Measurements from ENCODE around the gene SLC9A4.

Gene SLC9A4, protein sequence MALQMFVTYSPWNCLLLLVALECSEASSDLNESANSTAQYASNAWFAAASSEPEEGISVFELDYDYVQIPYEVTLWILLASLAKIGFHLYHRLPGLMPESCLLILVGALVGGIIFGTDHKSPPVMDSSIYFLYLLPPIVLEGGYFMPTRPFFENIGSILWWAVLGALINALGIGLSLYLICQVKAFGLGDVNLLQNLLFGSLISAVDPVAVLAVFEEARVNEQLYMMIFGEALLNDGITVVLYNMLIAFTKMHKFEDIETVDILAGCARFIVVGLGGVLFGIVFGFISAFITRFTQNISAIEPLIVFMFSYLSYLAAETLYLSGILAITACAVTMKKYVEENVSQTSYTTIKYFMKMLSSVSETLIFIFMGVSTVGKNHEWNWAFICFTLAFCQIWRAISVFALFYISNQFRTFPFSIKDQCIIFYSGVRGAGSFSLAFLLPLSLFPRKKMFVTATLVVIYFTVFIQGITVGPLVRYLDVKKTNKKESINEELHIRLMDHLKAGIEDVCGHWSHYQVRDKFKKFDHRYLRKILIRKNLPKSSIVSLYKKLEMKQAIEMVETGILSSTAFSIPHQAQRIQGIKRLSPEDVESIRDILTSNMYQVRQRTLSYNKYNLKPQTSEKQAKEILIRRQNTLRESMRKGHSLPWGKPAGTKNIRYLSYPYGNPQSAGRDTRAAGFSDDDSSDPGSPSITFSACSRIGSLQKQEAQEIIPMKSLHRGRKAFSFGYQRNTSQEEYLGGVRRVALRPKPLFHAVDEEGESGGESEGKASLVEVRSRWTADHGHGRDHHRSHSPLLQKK

DNA sequence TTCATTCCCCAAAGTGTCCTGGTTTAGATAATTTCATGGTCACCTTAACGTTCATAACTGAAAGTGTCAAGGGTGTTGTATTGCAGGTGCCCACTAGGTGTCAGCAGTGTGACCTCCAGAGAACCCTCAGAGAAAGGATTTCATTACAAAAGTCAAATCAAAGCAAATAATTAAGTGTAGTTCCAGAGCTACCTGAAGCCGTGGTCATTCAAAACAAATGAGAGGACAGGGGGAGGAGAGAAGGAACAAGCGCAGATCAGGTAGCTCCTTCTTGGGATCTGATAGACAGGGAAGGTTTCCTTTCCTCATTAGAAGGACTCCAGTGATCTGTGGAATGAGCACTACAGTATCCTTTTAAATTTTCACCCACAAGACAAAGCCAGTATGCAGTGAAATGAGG, at the start of gene SLC9A4:
SLC9A4 (plus strand) TSS at position 207 of the 400 bp plus-strand sequence. CDS start 534 bp downstream, outside the sequence.
- peak; percentile 54 for DNase-seq
- in situ Hi-C loops (cut with HindIII; ENCODE audit: low pct_ligation_motif_present, low pct_unique_long_range_greater_than_20kb, low sequenced_read_pairs), result no loop called here

DNA sequence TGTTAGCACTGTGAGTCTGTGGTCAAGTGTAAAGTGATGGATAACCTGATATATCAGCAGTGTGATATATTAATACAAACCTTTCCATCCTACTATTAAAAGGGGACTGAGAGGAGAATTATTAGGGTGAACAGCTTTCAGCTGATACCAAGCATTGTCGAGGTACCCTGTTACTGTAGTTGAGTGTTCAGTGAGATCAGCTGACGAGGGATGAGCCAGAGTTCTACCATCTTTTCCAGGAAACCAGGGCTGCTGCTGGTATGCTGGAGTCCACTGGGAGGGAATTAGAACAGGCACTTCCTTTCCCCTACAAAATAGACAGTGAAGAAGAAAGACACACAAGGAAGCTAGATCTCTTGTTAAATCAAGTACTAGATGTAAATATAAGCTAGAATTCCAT, 49.7 kb upstream of the SLC9A4 start:
- in situ Hi-C loops (cut with HindIII; ENCODE audit: low pct_ligation_motif_present, low pct_unique_long_range_greater_than_20kb, low sequenced_read_pairs), result no loop called here
- no peak for DNase-seq

DNA sequence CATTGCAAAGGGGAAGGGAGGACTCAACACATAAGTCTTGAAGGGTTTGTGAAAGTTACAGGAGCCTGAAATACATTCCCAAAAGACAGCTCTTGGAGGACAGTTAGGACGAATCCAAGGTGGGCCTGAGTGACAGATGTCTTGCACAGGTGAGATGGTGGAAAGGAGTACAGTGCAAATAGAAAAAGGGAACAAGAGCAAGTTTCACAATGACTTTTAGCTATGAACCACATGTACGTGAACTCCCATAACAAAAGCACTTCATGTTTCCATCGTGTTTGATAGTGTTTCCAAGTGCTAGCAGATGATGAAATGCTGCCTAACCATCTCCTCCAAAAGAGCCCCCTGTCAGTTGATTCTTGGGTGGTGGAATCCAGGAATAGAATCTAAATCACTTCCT, 48.3 kb upstream of the SLC9A4 start:
- in situ Hi-C loops (cut with HindIII; ENCODE audit: low pct_ligation_motif_present, low pct_unique_long_range_greater_than_20kb, low sequenced_read_pairs), result no loop called here
- DNase-seq, result no peak

DNA sequence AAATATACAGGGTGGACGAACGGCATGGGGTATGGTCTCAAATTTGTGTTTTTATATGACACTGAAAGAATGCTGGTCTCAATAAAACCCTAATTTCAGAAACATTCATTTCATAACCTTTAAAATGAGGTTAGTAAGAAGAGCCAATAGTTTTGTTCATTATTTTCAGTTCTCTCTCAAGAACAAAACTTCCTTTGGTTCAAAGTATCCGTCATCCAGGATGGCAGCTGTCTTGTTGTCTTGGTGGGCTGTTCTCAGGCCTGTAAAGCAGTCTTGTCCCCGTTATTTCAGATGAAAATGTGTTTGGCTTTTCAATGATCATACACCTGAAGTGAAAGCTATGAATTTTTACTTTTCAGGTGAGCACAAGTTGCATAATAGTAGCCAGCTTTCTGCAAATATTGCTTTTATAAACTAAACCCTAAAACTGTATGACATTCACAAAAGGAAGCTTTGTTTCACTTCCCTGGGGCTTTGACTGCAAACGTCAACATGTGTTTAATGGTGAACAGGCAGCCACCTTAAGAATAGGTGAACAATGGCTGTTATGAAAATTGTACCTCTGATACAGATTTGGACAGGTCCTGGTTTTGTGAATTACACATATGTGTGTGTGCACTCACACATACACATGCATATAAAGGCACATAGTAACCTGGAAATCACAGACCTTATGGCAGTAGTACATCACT, 47.4 kb upstream of the SLC9A4 start:
- DNase-seq, result no peak
- in situ Hi-C loops (cut with HindIII; ENCODE audit: low pct_ligation_motif_present, low pct_unique_long_range_greater_than_20kb, low sequenced_read_pairs), result no loop called here

DNA sequence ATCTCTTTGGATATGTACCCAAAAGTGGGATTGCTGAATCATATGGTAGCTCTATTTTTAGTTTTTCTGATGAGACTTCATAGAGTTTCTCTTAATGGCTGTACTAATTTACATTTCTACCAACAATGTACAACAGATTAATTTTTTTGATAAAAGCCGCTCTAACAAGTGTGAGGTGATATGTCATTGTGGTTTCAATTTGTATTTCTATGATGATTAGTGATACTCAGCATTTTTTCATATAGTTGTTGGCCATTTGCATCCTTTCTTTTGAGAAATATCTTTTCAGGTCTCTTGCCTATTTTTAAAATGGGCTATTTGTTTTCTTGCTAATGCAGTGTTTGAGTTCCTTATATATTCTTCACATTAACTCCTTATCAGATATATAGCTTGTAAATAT, 45.8 kb upstream of the SLC9A4 start:
- no peak for DNase-seq
- in situ Hi-C loops (cut with HindIII; ENCODE audit: low pct_ligation_motif_present, low pct_unique_long_range_greater_than_20kb, low sequenced_read_pairs), result no loop called here

DNA sequence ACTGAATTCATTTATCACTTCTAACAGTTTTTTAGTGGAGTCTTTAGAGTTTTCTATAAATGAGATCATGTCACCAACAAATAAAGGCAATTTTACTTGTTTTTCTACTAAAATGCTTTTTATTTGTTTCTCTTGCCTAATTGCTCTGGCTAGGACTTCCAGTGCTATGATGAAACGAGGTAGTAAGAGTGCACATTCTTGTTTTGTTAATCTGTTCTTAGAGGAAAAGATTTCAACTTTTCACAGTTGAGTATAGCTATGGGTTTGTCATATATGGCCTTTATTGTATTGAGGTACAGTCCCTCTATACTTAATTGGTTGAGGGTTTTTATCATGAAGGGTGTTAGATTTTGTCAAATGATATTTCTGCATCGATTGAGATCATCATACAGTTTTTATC, 44.5 kb upstream of the SLC9A4 start:
- in situ Hi-C loops (cut with HindIII; ENCODE audit: low pct_ligation_motif_present, low pct_unique_long_range_greater_than_20kb, low sequenced_read_pairs), result no loop called here

DNA sequence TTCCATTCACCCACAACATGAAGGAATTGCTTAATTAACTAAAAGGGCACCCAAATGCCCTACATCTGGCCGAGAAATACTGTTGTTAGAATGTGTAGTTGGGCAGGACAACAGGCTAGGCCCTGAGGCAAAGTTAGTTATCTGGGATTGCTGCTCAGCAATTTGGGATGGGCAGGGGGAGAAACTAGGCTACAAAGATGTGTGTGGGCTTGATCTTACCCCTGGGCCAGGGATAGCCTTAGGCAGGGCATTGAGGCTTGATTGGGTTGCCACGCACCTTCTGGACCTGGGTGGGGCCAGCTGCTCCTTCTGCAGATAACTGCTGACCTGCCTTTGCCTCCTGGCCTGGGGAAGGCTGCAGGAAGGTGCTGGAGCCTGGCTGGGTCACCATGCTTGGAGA, 40.6 kb upstream of the SLC9A4 start:
- in situ Hi-C loops (cut with HindIII; ENCODE audit: low pct_ligation_motif_present, low pct_unique_long_range_greater_than_20kb, low sequenced_read_pairs), result no loop called here

More for the DNA sequence above, 44.5 kb upstream of the SLC9A4 start:
- no peak for DNase-seq

DNA sequence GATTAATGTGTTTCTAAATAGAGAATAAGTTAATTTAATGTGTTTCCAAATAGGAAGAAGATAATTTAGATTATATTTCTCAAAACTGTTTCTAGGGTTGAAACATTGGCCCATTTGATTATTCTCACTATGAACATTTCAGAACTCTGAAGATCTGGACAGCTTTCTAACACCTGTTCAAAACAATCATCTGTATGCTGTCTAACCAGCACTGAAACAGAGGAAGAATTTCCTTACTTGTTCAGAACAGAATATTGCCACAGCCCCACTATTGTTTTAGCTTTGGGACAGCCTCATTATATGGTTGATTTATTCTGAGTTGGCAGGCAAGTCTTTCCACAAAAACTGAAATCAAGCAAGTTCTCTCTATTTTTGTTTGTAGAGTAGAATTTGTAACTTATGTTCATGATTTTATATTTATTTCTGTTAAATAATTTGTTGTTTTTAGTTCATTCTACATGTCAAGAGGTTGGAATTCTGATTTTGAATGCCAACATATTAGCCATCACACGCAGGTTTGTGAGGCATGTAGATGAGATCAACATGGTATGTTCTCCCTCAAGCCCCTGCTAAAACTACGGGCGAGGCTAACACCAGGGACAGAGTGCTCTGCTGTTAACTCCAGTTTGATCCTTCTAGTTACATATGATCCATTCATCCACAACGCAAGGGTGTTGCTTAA, 38.9 kb upstream of the SLC9A4 start:
- in situ Hi-C loops (cut with HindIII; ENCODE audit: low pct_ligation_motif_present, low pct_unique_long_range_greater_than_20kb, low sequenced_read_pairs), result no loop called here
- DNase-seq, result no peak

More for the DNA sequence above, 40.6 kb upstream of the SLC9A4 start:
- DNase-seq, result no peak

DNA sequence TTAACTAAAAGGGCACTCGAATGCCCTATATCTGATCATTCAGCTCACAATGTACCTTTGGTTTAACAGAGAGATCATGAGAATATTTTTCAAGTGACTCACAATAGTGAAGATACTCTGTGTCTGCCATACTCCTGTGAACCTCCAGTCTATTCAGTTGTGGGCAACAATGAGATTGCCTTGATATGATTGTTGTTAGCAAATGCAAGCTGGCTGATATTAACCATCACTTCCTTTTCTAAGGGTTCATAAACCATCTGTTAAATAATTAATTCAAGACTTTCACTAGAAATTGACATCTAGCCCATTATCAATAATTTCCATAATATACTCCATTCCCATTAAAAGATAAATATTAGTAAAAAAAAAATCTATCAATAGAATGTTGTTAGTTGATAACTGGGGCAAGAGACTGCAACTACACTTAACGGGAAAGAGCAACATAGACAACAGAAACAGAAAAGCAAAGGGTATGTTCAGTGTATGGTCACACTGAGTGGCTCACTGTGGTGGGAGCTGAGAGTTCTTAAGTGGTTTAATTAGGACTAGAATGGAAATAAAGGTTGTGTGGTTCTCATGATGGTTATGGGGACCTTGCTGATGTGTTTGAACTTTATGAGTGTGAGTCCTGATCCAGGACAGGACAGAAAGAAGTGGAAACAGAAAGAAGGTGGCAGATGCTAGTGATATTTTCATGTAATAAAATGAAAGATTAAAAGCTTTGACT, 38.2 kb upstream of the SLC9A4 start:
- in situ Hi-C loops (cut with HindIII; ENCODE audit: low pct_ligation_motif_present, low pct_unique_long_range_greater_than_20kb, low sequenced_read_pairs), result no loop called here
- DNase-seq, result no peak

DNA sequence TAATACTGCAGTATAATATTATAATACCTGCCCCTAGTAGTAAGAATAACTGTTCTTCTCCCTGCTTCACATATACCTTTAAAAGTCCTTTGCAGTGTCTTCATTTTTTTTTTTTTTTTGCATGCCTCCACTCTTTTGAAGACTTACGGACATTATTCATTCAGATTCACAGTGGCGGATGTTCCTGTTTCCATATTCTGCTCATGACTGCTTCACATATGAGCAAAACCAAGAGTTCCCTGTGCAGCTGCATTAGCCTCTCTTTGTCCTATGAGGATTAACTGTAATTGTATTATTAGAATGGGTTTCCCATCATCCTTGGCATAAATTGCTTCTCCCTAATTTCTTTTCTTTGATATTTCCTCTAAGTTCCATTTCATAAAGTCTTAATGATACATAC, 37.3 kb upstream of the SLC9A4 start:
- no peak for DNase-seq
- in situ Hi-C loops (cut with HindIII; ENCODE audit: low pct_ligation_motif_present, low pct_unique_long_range_greater_than_20kb, low sequenced_read_pairs), result no loop called here

DNA sequence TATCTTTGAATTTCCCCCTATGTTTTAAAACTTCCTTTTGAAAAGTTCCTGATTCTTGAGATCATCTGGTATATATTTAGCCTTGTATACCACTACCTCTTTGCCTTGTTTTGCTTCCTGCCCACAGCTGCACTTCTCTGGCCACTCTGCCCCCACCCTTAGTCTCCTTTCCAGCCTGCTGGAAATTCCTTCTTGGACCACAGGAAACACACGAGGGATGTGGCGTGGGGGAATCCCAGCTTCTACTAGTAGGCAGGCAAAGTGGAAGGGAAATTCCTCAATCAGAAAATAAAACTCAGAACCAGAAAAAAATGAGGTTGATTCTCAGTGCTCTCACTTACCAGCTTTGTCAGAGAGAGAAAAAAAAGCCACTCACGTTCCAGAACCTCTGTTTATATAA, 36.7 kb upstream of the SLC9A4 start:
- in situ Hi-C loops (cut with HindIII; ENCODE audit: low pct_ligation_motif_present, low pct_unique_long_range_greater_than_20kb, low sequenced_read_pairs), result no loop called here
- peak; percentile 5 for DNase-seq

DNA sequence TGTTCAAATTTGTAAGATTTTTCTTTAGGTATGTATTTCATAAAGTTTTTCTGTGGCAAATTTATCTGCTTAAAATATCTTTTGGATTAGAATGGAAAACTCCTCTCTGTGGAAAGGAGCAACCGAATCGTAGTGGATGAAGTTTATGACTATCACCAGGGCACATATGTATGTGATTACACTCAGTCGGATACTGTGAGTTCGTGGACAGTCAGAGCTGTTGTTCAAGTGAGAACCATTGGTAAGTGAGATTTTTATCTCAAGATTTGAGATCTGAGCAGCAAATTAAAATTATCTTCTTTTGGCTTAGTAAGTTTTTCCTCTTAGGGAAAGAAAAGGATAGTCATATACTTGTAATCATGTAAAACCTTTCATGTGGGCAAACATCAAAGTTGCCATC, 35.9 kb upstream of the SLC9A4 start:
- no peak for DNase-seq
- in situ Hi-C loops (cut with HindIII; ENCODE audit: low pct_ligation_motif_present, low pct_unique_long_range_greater_than_20kb, low sequenced_read_pairs), result no loop called here

DNA sequence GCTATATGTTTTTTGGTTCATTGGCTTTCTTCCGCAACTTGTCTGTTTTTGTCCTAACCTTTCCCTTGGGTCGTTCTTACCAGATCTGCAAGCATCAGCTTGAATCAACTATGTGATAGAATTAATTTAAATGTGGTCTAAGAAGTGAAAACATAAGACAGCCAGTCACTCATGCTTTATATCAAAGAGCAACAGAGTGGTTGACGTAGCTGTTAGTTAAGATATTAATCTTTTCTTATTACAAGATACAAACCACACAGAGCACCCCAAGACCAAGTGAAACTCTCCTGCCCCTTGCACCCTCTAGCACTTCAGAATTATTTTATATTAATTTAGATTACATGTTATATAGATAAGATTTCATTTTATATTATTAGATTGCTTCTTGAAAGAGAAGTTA, 34.9 kb upstream of the SLC9A4 start:
- in situ Hi-C loops (cut with HindIII; ENCODE audit: low pct_ligation_motif_present, low pct_unique_long_range_greater_than_20kb, low sequenced_read_pairs), result no loop called here

DNA sequence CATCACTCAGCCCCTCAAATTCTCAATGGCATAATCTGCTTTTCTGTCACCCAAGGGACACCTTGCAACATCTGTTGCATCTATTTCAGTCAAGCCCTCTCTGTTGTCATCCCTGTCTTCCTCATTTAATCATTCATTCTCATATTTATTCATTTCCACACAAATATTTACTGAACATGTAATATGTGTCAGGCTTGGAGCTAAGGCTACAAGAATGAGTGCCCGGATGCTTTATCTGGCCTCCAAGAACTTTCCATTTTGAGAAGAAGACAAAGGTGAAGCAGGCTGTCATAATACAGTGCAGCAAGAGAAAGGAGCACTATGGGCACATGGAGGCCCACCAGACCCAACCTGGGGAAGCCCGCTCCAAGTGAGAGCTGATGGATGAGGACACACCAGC, 34.4 kb upstream of the SLC9A4 start:
- in situ Hi-C loops (cut with HindIII; ENCODE audit: low pct_ligation_motif_present, low pct_unique_long_range_greater_than_20kb, low sequenced_read_pairs), result no loop called here

More for the DNA sequence above, 34.9 kb upstream of the SLC9A4 start:
- DNase-seq, result no peak

DNA sequence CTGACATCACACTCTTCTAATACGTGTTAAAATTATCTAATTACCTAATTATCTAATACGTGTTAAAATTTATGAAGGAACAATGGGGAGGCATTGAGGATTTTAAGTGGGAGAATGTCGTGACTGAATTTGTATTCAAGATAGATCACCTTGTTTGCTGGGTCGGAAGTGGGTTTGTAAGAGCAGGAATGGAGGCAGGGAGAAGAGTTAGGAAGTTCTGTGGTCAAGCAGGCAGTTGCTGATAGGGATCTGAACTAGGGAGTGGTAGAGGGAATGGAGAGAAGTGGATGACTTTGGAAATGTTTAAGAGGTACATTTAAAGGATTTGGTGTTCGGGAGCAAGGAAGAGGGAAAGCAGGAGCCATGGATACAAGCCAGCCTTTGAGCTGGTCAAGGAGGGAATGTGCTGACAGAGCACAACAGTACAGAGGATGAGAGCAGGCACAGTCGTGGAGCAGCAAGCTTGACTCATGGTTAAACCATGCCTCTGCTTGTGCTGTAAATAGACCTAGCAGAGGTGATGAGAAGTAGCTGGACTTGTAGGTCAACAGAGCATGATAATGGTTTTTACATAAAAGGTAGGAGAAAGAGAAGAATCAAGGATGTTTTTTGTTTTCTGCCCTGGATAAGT, 33.8 kb upstream of the SLC9A4 start:
- in situ Hi-C loops (cut with HindIII; ENCODE audit: low pct_ligation_motif_present, low pct_unique_long_range_greater_than_20kb, low sequenced_read_pairs), result no loop called here
- DNase-seq, result peak; percentile 15

More for the DNA sequence above, 34.4 kb upstream of the SLC9A4 start:
- DNase-seq, result no peak

DNA sequence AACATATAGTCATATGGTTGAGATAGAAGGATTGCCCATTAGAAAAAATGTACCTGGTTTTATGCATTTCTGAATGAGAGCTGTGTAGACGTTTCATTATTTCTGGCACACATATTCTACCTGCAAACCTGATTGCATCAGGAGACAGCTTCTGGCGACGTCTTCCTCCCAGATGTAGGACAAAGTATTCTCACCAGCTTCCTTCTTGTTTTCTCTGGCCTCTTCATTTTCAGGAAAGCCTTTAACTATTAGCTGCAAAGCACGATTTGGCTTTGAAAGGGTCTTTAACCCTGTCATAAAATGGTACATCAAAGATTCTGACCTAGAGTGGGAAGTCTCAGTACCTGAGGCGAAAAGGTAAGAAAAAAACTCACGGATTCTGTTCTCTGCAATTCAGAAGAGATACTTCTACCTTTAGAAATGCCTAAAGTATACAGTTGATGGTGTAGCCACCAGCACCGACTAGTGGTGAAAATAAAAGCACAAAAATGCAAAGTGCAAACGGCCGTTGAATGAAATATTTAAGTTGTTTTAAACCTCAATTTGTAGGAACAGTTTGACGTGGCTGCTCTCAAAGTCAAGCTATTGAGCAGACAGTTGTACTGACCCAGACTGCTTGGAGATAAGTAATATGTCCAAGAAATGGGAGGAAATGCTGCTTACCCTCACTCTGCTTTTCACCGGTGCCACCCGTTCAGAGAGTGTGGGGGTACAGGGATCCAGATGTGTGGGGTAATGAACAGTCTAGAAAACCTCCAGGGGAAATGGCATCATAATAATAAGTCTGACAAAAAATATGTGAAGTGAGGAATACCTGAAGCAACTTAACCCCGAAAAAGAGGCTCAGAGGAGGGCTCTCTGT, 29.8 kb upstream of the SLC9A4 start:
- DNase-seq, result peak; percentile 41
- in situ Hi-C loops (cut with HindIII; ENCODE audit: low pct_ligation_motif_present, low pct_unique_long_range_greater_than_20kb, low sequenced_read_pairs), result no loop called here

DNA sequence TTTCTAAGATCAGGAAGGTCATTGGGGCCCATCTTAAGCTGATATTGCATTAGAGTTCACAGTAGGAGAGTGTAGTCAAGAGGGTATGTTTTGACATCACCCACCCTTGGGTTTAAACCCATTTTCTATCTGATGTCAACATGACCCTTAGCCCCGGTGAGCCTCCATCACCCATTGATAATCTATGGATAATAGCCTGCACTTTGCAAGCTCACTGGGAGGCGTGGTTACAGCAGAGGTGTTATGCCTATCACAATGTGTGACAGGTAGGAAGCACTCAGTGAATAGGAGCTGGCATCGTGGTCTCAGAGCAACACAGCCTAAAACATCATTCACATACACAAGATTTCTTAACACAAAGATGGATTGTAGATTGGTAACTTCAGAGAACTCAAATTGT, 28.8 kb upstream of the SLC9A4 start:
- in situ Hi-C loops (cut with HindIII; ENCODE audit: low pct_ligation_motif_present, low pct_unique_long_range_greater_than_20kb, low sequenced_read_pairs), result no loop called here
- no peak for DNase-seq

All from ACHN (cell line).